Measurements from ENCODE around the gene PTPRG. TPM values are rescaled to one million over a fixed set of nuclear protein-coding genes. Genes with fewer than 3 reads are reported as not detected.

The PTPRG gene
- total RNA-seq, 4 donors from 2014 or later, result 21.1 to 54.2 (median 30.6) TPM

GRCh38 chr3:62003835-62004234 lies 442.5 kb downstream of the PTPRG start:
- DNase-seq, result no peak
- H3K4me3 ChIP-seq, result no peak overlapping the region
- H3K27me3 ChIP-seq, result no peaks in the 10 kb centered on the region
- intact Hi-C loops (cut with DNase I; ENCODE audit: low total_unique reads) (no loop called here), in situ Hi-C loops (cut with MboI; ENCODE audit: low sequenced_read_pairs in 4 of 4) (no loop called here)
- ATAC-seq, result no peak
- H3K27ac ChIP-seq, result no peak overlapping the region
- no peaks in the 10 kb centered on the region for H3K4me1 ChIP-seq
- H3K36me3 ChIP-seq, result peaks cover 0 to 8% of the 10 kb centered on the region in 2 donors
- no peaks in the 10 kb centered on the region for H3K9me3 ChIP-seq
- TF ChIP-seq, protein P1, sequence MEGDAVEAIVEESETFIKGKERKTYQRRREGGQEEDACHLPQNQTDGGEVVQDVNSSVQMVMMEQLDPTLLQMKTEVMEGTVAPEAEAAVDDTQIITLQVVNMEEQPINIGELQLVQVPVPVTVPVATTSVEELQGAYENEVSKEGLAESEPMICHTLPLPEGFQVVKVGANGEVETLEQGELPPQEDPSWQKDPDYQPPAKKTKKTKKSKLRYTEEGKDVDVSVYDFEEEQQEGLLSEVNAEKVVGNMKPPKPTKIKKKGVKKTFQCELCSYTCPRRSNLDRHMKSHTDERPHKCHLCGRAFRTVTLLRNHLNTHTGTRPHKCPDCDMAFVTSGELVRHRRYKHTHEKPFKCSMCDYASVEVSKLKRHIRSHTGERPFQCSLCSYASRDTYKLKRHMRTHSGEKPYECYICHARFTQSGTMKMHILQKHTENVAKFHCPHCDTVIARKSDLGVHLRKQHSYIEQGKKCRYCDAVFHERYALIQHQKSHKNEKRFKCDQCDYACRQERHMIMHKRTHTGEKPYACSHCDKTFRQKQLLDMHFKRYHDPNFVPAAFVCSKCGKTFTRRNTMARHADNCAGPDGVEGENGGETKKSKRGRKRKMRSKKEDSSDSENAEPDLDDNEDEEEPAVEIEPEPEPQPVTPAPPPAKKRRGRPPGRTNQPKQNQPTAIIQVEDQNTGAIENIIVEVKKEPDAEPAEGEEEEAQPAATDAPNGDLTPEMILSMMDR (IDR thresholded peaks at IDR 0.05 in 4 of 5, conservative IDR thresholded peaks at IDR 0.05 in 1 of 5), result no peak
- no peak for TF ChIP-seq POLR2A (IDR thresholded peaks at IDR 0.05)

- no peak for ATAC-seq
- intact Hi-C loops (cut with DNase I; ENCODE audit: low total_unique reads), result no loop called here
- in situ Hi-C loops (cut with MboI; ENCODE audit: low sequenced_read_pairs in 4 of 4), result no loop called here
Measured at GRCh38 chr3:62007036-62007435, 445.7 kb downstream of the PTPRG start.

DNA sequence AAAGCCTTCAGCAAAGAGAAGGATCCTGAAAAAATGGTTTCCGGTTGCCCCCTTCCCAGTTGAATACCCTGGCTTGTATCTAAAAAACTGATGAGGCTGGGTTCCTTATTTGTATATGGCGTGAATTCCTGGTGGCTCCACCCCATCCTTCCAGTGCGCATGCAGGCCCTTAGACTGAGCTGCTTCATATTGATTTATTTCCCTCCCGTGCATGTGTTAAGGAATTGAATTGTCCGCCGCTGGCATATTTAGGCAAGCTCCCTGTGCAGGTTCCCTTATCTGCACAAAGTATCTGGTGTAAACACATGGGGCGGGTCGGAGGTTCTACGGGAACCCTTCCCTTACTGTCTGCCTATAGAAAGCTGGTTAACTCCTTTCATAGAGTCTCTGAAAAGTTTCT lies 449.6 kb downstream of the PTPRG start:
- no peak overlapping the region for H3K4me3 ChIP-seq
- DNase-seq (no peak), ATAC-seq (no peak)
- TF ChIP-seq, protein P1 (IDR thresholded peaks at IDR 0.05 in 4 of 5, conservative IDR thresholded peaks at IDR 0.05 in 1 of 5), result no peak
- no peak for TF ChIP-seq POLR2A (IDR thresholded peaks at IDR 0.05)
- no peaks in the 10 kb centered on the region for H3K27me3 ChIP-seq
- H3K9me3 ChIP-seq, result no peaks in the 10 kb centered on the region
- in situ Hi-C loops (cut with MboI; ENCODE audit: low sequenced_read_pairs in 4 of 4) (no loop called here), intact Hi-C loops (cut with DNase I; ENCODE audit: low total_unique reads) (no loop called here)
- no peak overlapping the region for H3K27ac ChIP-seq
- H3K36me3 ChIP-seq, result peaks cover 0 to 14% of the 10 kb centered on the region in 2 donors
- no peaks in the 10 kb centered on the region for H3K4me1 ChIP-seq

More at GRCh38 chr3:62007036-62007435, 445.7 kb downstream of the PTPRG start:
- no peaks in the 10 kb centered on the region for H3K27me3 ChIP-seq
- TF ChIP-seq POLR2A (IDR thresholded peaks at IDR 0.05), result no peak
- TF ChIP-seq, protein P1 (IDR thresholded peaks at IDR 0.05 in 4 of 5, conservative IDR thresholded peaks at IDR 0.05 in 1 of 5), result no peak
- DNase-seq, result no peak
- no peaks in the 10 kb centered on the region for H3K9me3 ChIP-seq
- no peak overlapping the region for H3K27ac ChIP-seq
- no peak overlapping the region for H3K4me3 ChIP-seq
- H3K36me3 ChIP-seq, result peaks cover 0 to 21% of the 10 kb centered on the region in 2 donors
- H3K4me1 ChIP-seq, result no peaks in the 10 kb centered on the region

DNA sequence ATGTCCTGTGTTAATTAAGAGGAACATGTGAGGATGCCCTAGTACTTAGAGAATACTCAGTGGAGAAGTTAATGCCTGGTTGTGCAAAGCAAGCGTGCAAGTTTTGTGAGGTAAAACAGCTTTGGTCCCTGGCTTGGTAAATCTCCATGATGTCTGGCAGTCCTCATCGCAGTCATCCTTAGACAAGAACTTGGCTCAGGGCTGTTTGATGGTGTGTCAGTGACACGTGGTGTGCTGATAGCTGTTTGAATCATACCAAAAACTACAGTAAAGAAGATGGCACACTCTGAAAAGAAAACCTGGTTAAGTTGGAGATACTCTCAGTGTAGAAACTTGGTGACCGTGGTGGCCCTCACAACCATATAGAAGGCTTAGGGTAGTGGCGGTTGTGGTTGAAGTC lies 450.3 kb downstream of the PTPRG start:
- no peak for ATAC-seq
- in situ Hi-C loops (cut with MboI; ENCODE audit: low sequenced_read_pairs in 4 of 4), result no loop called here
- no peak overlapping the region for H3K4me3 ChIP-seq
- H3K9me3 ChIP-seq, result no peaks in the 10 kb centered on the region
- intact Hi-C loops (cut with DNase I; ENCODE audit: low total_unique reads), result no loop called here
- no peak overlapping the region for H3K27ac ChIP-seq
- peaks cover 0 to 14% of the 10 kb centered on the region in 2 donors for H3K36me3 ChIP-seq
- DNase-seq, result no peak
- TF ChIP-seq POLR2A (IDR thresholded peaks at IDR 0.05), result no peak
- TF ChIP-seq, protein P1 (IDR thresholded peaks at IDR 0.05 in 4 of 5, conservative IDR thresholded peaks at IDR 0.05 in 1 of 5), result no peak
- H3K27me3 ChIP-seq, result no peaks in the 10 kb centered on the region
- H3K4me1 ChIP-seq, result no peaks in the 10 kb centered on the region

DNA sequence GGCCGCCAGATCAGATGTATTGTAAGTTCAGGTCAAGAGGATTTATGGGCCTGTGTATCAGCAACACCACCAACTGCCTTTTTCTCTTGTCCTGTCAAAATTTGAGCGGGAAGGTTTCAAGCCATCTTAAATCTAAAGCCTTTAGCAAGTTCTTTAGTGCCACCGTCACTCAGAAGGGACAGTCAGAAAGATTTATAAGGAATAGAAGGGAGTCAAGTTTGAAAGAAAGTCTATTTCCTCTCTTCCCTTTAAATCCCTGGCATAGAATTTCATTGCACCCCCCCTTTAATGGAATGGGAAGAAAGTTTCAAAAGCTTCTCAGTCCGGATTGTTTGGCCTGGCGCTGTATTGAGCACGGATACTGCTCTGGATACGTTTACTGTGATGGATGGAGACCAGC lies 452.6 kb downstream of the PTPRG start:
- Histone ChIP-seq H3K27ac (no peak overlapping the region), H3K27me3 (no peaks in the 10 kb centered on the region), H3K36me3 (peaks cover 0 to 19% of the 10 kb centered on the region in 2 donors), H3K9me3 (no peaks in the 10 kb centered on the region), H3K4me3 (no peak overlapping the region), H3K4me1 (no peaks in the 10 kb centered on the region)
- TF ChIP-seq, protein P1 (IDR thresholded peaks at IDR 0.05 in 4 of 5, conservative IDR thresholded peaks at IDR 0.05 in 1 of 5), result no peak
- no peak for TF ChIP-seq POLR2A (IDR thresholded peaks at IDR 0.05)
- no peak for ATAC-seq
- in situ Hi-C loops (cut with MboI; ENCODE audit: low sequenced_read_pairs in 4 of 4) (no loop called here), intact Hi-C loops (cut with DNase I; ENCODE audit: low total_unique reads) (no loop called here)
- DNase-seq, result no peak
